Kasumi-1 (cell line): ENCODE measurements around the gene SYAP1.
"Not testable (repeated sequence)": the region's sequence is repeated elsewhere in the genome, so short reads cannot be mapped to it uniquely, and the experiment has no call there.

Experiments
- DNase-seq, 2 experiments: peaks; one replicate each; lab custom pipeline; 2025; lab: John Stamatoyannopoulos, UW

Gene SYAP1, protein sequence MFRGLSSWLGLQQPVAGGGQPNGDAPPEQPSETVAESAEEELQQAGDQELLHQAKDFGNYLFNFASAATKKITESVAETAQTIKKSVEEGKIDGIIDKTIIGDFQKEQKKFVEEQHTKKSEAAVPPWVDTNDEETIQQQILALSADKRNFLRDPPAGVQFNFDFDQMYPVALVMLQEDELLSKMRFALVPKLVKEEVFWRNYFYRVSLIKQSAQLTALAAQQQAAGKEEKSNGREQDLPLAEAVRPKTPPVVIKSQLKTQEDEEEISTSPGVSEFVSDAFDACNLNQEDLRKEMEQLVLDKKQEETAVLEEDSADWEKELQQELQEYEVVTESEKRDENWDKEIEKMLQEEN

GRCh38 chrX:16719334-16720084 is at the start of gene SYAP1:
Gene SYAP1 (plus strand): TSS chrX:16719612. CDS start chrX:16719725, 113 bp downstream.
- peak; percentile 75 to 81 for DNase-seq

DNA sequence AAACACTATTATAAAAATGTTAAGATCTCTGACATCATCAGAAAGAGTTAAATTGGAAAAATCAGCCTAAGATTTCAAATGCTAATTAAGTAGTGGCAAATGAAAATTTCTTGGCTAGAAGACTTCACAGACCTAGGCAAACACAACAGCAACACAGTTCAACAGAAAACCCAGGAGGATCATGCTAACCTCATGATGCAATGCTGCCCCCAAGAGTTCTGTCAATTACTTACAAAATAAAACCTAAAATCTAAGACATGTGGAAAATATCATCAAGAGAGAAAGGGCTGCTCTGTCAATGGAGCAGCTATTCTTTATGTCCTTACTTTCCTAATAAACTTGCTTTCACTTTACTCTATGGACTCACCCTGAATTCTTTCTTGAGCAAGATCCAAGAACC is 48.4 kb upstream of the SYAP1 start:
- DNase-seq: peak; percentile 20 to 39

DNA sequence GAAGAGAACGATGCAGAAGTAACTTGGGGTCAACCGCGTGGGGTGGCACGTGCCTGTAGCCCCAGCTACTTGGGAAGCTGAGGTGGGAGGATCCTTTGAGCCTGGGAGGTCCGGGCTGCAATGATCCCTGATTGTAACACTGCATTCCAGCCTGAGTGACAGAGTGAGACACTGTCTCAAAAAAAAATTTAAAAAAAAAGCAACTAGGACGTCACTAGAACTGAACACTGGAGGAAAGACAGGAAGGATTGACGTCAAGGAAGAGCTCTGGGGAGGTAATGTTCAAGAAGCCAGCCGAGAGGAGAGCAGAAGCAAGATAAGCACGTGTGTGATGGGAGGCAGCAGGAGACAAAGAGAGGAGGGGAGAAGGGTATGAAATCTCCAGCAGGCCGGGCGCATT is 40.7 kb upstream of the SYAP1 start:
- DNase-seq: no peak

GRCh38 chrX:16683007-16683664 is 36.3 kb upstream of the SYAP1 start:
- DNase-seq: no peak

GRCh38 chrX:16687514-16687913 is 31.9 kb upstream of the SYAP1 start:
- no peak for DNase-seq

GRCh38 chrX:16695079-16695676 is 24.2 kb upstream of the SYAP1 start:
- peak; percentile 34 to 57 for DNase-seq

DNA sequence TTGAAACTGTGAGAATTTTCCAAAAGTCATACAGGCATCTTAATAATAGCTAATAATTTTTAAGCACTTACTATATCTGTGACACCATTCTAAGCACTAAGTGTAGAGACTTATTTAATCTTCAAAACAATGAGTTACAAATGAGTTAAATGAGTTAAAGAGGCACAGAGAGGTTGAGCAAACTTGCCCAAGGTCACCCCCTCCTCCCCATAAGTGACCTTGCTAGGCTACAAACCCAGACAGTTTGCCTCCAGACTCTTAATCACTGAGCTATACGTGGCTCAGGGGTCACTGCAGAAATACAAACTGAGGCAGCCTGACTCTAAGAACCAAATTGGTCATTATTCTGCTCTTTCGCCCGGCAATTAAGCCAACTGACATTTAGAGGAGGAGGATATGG is 22.5 kb upstream of the SYAP1 start:
- no peak for DNase-seq

GRCh38 chrX:16699389-16699788 is 20.0 kb upstream of the SYAP1 start:
- DNase-seq: no peak

- no peak for DNase-seq
These were observed 18.7 kb upstream of the SYAP1 start for GRCh38 chrX:16700734-16701133.

DNA sequence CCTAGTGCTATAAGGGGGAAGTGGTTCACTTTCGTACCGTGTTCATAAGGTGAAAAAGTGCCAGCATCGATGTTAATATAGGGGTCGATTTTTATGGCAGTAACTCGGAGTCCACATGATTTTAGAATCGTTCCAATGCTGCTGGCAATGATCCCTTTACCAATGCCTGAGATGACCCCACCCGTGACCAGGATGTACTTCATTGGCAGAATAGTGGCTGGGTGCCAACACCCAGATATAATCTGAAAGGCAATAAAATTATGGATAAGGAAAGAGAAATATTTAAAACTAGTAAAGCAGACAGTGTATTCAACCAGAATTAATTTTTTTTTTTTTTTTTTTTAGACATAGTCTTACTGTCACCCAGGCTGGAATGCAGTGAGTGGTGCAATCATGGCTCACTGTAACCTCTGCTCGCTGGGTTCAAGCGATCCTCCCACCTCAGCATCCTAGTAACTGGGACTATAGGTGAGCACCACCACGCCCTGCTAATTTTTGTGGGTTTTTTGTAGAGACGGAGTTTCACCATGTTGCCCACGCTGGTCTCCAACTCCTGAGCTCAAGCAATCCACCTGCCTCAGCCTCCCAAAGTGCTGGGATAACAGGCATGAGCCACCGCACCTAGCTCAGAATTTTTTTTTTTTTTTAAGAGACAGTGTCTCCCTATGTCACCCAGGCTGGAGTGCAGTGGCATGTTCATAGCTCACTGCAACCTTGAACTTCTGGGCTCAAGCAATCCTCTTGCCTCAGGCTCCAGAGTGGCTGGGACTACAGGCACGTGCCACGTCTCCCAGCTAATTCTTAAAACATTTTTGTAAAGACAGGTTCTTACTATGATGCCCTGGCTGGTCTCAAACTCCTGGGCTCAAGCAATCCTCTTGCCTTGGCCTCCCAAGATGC is 16.5 kb upstream of the SYAP1 start:
- no peak for DNase-seq

GRCh38 chrX:16705370-16705769 is 14.0 kb upstream of the SYAP1 start:
- no peak for DNase-seq

- no peak for DNase-seq
These were observed 11.4 kb upstream of the SYAP1 start for GRCh38 chrX:16708016-16708415.

- no peak for DNase-seq
These were observed 8.1 kb upstream of the SYAP1 start for GRCh38 chrX:16711219-16711811.

DNA sequence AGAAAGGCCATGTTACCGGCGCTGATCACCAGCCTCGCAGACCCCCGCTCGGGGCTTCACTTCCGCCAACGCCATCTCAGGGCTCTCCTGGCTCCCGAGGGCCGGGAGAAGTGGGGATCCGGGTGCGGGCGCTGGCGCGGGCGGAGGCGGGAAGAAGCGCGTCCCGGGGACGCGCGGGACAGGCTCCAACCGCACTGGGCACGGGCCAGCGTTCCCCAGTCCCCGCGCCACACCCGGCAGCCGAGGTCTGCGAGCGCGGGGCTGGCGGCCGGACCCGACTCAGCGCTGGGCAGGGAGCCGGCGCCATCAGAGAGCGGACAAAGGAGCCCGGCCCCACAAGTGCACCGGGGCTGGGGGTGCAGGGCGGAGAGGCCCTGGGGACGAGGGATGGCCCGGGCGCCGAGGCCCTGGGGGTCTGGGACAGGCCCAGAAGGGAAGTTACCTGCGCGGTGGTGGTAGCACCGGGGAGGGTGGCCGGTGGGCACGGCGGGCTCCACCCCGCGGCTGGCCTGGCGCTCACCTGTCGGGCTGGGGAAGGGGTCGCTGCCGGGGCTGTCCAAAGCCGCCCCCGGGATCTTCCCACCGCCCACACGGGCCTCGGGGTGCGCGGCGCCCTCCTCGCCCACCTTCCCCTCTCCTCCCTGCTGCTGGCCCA is 7.4 kb upstream of the SYAP1 start:
- no peak for DNase-seq

GRCh38 chrX:16712548-16713155 is 6.8 kb upstream of the SYAP1 start, which contains the start of gene CTPS2:
Gene CTPS2 (minus strand): TSS chrX:16712669. CDS start chrX:16702902, 9,767 bp downstream.
- DNase-seq: peak; percentile 33 to 35

- no peak for DNase-seq
These were observed 4.9 kb upstream of the SYAP1 start for GRCh38 chrX:16714504-16714903.

GRCh38 chrX:16715638-16716037 is 3.8 kb upstream of the SYAP1 start:
- DNase-seq: not testable (repeated sequence)

DNA sequence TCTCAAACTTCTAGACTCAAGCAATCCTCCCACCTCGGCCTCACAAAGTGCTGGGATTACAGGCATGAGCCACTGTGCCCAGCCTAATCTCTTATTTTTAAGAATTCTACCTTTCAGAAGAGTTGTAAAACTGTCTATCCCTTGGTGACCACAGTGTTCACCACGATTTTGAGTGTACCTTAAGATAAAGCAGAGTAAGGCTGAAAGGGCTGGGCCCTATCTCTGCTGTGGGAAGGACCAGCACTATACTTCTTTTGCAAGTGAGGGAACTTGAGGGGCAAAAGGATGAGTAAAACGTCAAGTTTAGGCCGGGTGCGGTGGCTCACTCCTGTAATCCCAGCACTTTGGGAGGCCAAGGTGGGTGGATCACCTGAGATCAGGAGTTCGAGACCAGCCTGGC is 3.0 kb upstream of the SYAP1 start:
- not testable (repeated sequence) for DNase-seq

DNA sequence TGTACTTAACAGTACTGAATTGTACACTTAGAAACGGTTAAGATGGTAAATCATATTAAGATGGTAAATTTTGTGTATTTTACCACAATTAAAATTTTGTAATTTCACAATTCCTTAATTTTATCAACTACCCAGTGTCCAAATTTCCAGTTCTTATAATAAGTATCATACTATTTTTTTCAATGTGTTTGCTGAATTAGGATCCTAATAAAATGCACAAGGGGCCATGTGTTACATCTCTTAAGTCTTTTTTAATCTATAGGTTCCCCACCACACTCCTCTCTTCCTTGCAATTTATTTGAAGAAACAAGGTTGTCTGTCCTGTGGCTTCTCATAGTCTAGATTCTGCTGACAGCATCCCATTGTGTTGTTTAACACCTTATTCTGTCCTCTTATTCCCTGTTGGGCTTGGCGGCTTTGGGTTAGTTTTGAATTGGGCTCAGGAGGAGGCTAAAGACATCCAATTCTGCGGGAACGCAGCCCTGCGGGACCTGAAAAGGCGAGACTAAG is 533 bp upstream of the SYAP1 start:
- DNase-seq: no peak

- no peak for DNase-seq
These were observed 3.1 kb downstream of the SYAP1 start for GRCh38 chrX:16722481-16722880.
